SK-N-SH (cell line): ENCODE data around the gene PLXNB3. TPM values are rescaled to one million over a fixed set of nuclear protein-coding genes. Genes with fewer than 3 reads are reported as not detected.
"Not testable (repeated sequence)": the region's sequence is repeated elsewhere in the genome, so short reads cannot be mapped to it uniquely, and the experiment has no call there.

Source experiments
- CTCF ChIA-PET: fragments of 300-600, 350-600 bp; formaldehyde crosslinking; extraction: SDS; loops from one replicate; lab custom pipeline; 2021; lab: Yijun Ruan, JAX
- POLR2A ChIA-PET: fragments of 350-600 bp; sonication (Branson Sonifier 250); formaldehyde crosslinking; extraction: SDS; loops from one replicate; lab custom pipeline; 2020; ENCODE audit warnings: antibody characterized with exemption, inconsistent platforms; lab: Yijun Ruan, JAX
- DNase-seq: peaks from one replicate; pipeline ENCODE4 v3.0.0; 2012
- H2AFZ ChIP-seq: fragments of 200-600 bp; sonication (generic); 2 replicates; pipeline ENCODE4 v1.8.1; 2016; ENCODE audit warnings: antibody characterized with exemption, mild to moderate bottlenecking, low read depth
- H3F3A ChIP-seq: fragments of 200-600 bp; sonication (generic); replicated peaks from 2 replicates; pipeline ENCODE3; 2016; ENCODE audit warnings: antibody characterized with exemption, mild to moderate bottlenecking; ENCODE audit not compliant: insufficient read depth
- H3K27ac ChIP-seq, 2 experiments: fragments of 200-500 bp in 1 of 2; fragments of 200-600 bp in 1 of 2; sonication (Bioruptor generic) in 1 of 2; sonication (generic), shearing (Covaris generic) in 1 of 2; 2 replicates each; pipeline versions ENCODE4 v1.5.1 to v1.6.1; 2014 to 2016; ENCODE audit warnings: low read depth in 2 of 2, inconsistent platforms in 1 of 2, low read length in 1 of 2, mild to moderate bottlenecking in 1 of 2, mixed read lengths in 1 of 2
- H3K27me3 ChIP-seq: fragments of 200-600 bp; sonication (generic), shearing (Covaris generic); 2 replicates; pipeline ENCODE4 v1.6.1; 2016; ENCODE audit warnings: mixed run types; ENCODE audit not compliant: insufficient read depth
- H3K36me3 ChIP-seq, 2 experiments: fragments of 200-500 bp in 1 of 2; fragments of 200-600 bp in 1 of 2; sonication (Bioruptor generic) in 1 of 2; sonication (generic) in 1 of 2; replicated peaks in 1 of 2; 2 replicates each; pipeline versions ENCODE3 to v1.5.1; 2014 to 2016; ENCODE audit warnings: low read length in 1 of 2, mild to moderate bottlenecking in 1 of 2; ENCODE audit not compliant: insufficient read depth in 2 of 2, control insufficient read depth in 1 of 2
- H3K4me1 ChIP-seq, 2 experiments: fragments of 200-500 bp in 1 of 2; fragments of 200-600 bp in 1 of 2; sonication (Bioruptor generic) in 1 of 2; sonication (generic), shearing (Covaris generic) in 1 of 2; 2 replicates each; pipeline versions ENCODE4 v1.5.1 to v1.6.1; 2014 to 2016; ENCODE audit warnings: low read depth in 1 of 2, low read length in 1 of 2, mixed run types in 1 of 2; ENCODE audit not compliant: insufficient read depth in 2 of 2, control insufficient read depth in 1 of 2
- H3K4me2 ChIP-seq: fragments of 200-600 bp; sonication (generic), shearing (Covaris generic); 2 replicates; pipeline ENCODE4 v1.6.1; 2017; ENCODE audit warnings: mixed run types
- H3K4me3 ChIP-seq, 2 experiments: fragments of 200-500 bp in 1 of 2; fragments of 200-600 bp in 1 of 2; sonication (Bioruptor generic) in 1 of 2; sonication (generic), shearing (Covaris generic) in 1 of 2; 2 replicates each; pipeline versions ENCODE4 v1.5.1 to v1.8.1; 2014 to 2016; ENCODE audit warnings: low read depth in 2 of 2, inconsistent platforms in 1 of 2, low read length in 1 of 2, mild to moderate bottlenecking in 1 of 2, mixed read lengths in 1 of 2, moderate library complexity in 1 of 2
- H3K79me2 ChIP-seq: fragments of 200-600 bp; sonication (generic); 2 replicates; pipeline ENCODE4 v1.8.1; 2017; ENCODE audit warnings: mild to moderate bottlenecking; ENCODE audit not compliant: insufficient read depth
- H3K9ac ChIP-seq: fragments of 200-600 bp; sonication (generic); 2 replicates; pipeline ENCODE4 v1.6.1; 2017; ENCODE audit warnings: mixed run types
- H3K9me2 ChIP-seq: fragments of 200-600 bp; sonication (generic); 2 replicates; pipeline ENCODE4 v1.6.1; 2017; ENCODE audit warnings: mixed run types
- H3K9me3 ChIP-seq: fragments of 200-600 bp; sonication (generic); 2 replicates; pipeline ENCODE4 v1.6.1; 2017; ENCODE audit warnings: mixed run types, mild to moderate bottlenecking, moderate library complexity
- H4K20me1 ChIP-seq: fragments of 200-600 bp; sonication (generic); 2 replicates; pipeline ENCODE4 v1.6.1; 2017; ENCODE audit warnings: mild to moderate bottlenecking, mixed run types; ENCODE audit not compliant: insufficient read depth
- CHD2 ChIP-seq: fragments of 150-350 bp; IDR thresholded peaks from 2 replicates; pipeline ENCODE4 v1.6.1; 2018; ENCODE audit warnings: low read length; ENCODE audit not compliant: partially characterized antibody
- SIN3A ChIP-seq: IDR thresholded peaks from 2 replicates; pipeline ENCODE4 v1.6.1; 2012; ENCODE audit warnings: low read depth, mild to moderate bottlenecking, low read length, moderate library complexity, borderline replicate concordance
- WGBS: methylation state at CpG from one replicate; pipeline ENCODE4 v1.1.6; 2017; ENCODE audit warnings: low lambda C conversion rate; 5-methylcytosine and 5-hydroxymethylcytosine counted together
- polyA plus RNA-seq, 3 experiments: library from polyadenylated mRNA; depleted of rRNA; stranded (reverse); fragments of >200 nt; gene quantifications; 2 replicates each; pipeline ENCODE4 v1.2.3, GENCODE V29; 2012
- TF ChIP-seq, protein P1 (sequence below): fragments of 200-600 bp; sonication (generic); IDR thresholded peaks from 2 replicates; pipeline ENCODE4 v1.6.1; 2017; ENCODE audit warnings: antibody characterized with exemption, mild to moderate bottlenecking, moderate library complexity

The PLXNB3 gene
- polyA plus RNA-seq, 1 of the 3 experiments (the other 2 are of a cell fraction) = 15.5 TPM

DNA sequence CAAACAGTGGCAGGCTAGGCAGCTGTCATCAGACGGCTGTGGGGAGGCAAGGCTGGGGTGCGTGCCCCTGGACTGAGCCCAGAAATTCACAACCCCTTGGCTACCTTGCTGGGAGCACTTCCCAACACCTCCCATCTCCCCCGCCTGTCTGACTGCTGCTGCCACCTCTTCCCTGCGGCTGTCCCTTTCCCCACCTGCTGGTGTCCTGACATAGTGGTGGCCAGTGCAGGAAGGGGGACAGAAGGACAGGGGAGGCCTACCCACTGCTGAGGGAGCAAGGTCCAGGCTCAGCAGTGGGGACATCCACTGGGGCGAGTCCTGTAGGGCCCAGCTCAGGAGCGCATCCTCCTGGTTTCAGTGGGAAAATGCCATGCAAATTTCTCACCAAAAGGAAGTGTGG lies 36.0 kb upstream of the PLXNB3 start (continued):
- TF ChIP-seq, protein P1, sequence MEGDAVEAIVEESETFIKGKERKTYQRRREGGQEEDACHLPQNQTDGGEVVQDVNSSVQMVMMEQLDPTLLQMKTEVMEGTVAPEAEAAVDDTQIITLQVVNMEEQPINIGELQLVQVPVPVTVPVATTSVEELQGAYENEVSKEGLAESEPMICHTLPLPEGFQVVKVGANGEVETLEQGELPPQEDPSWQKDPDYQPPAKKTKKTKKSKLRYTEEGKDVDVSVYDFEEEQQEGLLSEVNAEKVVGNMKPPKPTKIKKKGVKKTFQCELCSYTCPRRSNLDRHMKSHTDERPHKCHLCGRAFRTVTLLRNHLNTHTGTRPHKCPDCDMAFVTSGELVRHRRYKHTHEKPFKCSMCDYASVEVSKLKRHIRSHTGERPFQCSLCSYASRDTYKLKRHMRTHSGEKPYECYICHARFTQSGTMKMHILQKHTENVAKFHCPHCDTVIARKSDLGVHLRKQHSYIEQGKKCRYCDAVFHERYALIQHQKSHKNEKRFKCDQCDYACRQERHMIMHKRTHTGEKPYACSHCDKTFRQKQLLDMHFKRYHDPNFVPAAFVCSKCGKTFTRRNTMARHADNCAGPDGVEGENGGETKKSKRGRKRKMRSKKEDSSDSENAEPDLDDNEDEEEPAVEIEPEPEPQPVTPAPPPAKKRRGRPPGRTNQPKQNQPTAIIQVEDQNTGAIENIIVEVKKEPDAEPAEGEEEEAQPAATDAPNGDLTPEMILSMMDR = no peak

- H3K9me2 ChIP-seq = no peaks in the 10 kb centered on the region
- H3K36me3 ChIP-seq = peaks cover 0 to 8% of the 10 kb centered on the region in 2 experiments
- no peak overlapping the region for H2AFZ ChIP-seq
- H3K27ac ChIP-seq = no peak overlapping the region
- TF ChIP-seq CHD2 (no peak), SIN3A (no peak)
- TF ChIP-seq, protein P1 = no peak
- H3F3A ChIP-seq = no peaks in the 10 kb centered on the region
- peaks cover 7 to 31% of the 10 kb centered on the region in 2 experiments; a peak in 3 of 4 replicates for H3K4me1 ChIP-seq
- ChIA-PET POLR2A (no interaction called here), CTCF (interaction anchor here (0.9 kb wide), 1 partner anchor 13 kb away, joined by 3 read pairs; no protein-coding TSS in a partner anchor)
- H4K20me1 ChIP-seq = no peaks in the 10 kb centered on the region
- H3K4me2 ChIP-seq = no peak overlapping the region
- no peaks in the 10 kb centered on the region for H3K27me3 ChIP-seq
- WGBS = 49% methylated on average over 12 of the region's 23 CpGs
- no peak overlapping the region for H3K4me3 ChIP-seq
- no peaks in the 10 kb centered on the region; the same call in 1 of the 2 replicates for H3K79me2 ChIP-seq
- H3K9me3 ChIP-seq = no peaks in the 10 kb centered on the region
- no peak for DNase-seq
- H3K9ac ChIP-seq = no peak overlapping the region
Measured at GRCh38 chrX:153728951-153729631, 35.0 kb upstream of the PLXNB3 start.

- peaks cover 7 to 28% of the 10 kb centered on the region in 2 experiments; a peak in 3 of 4 replicates for H3K4me1 ChIP-seq
- H4K20me1 ChIP-seq, H3K9me3 ChIP-seq, H3K9me2 ChIP-seq, H3K27me3 ChIP-seq, POLR2A ChIA-PET, H3F3A ChIP-seq, H2AFZ ChIP-seq, CTCF ChIA-PET, H3K79me2 ChIP-seq, H3K27ac ChIP-seq, H3K4me2 ChIP-seq, H3K4me3 ChIP-seq, H3K9ac ChIP-seq, DNase-seq, H3K36me3 ChIP-seq: not testable (repeated sequence)
- 72% methylated on average over 23 of the region's 23 CpGs for whole genome bisulfite sequencing
Measured at GRCh38 chrX:153730115-153730514, 33.9 kb upstream of the PLXNB3 start.
